Heart left ventricle (tissue), 16 donors: ENCODE data around the gene TUBB2B. TPM values are rescaled to one million over a fixed set of nuclear protein-coding genes. Genes with fewer than 3 reads are reported as not detected.

Experiments used
- ATAC-seq, 4 donors: fragments of 200-7000 bp; cut with Tn5 transposase; one replicate each; pipeline ENCODE4 v1.9.1; 2020 to 2022; ENCODE audit warnings: moderate library complexity in 4 of 4, mild to moderate bottlenecking in 3 of 4, moderate number of reproducible peaks in 1 of 4
- DNase-seq, 5 donors: peaks; one replicate each; pipeline ENCODE4 v3.0.0-alpha.2; 2020
- H3K27ac ChIP-seq, 12 donors: fragments of 200-600 bp; sonication (generic) in 4 of 12; one replicate each; pipeline versions ENCODE4 v1.5.0 to v1.8.0; 2016 to 2022; ENCODE audit warnings: mild to moderate bottlenecking in 2 of 12
- H3K27me3 ChIP-seq, 9 donors: fragments of 200-600 bp; sonication (generic) in 2 of 9; one replicate each; pipeline versions ENCODE4 v1.5.1 to v1.8.0; 2016 to 2022; ENCODE audit warnings: mild to moderate bottlenecking in 3 of 9
- H3K36me3 ChIP-seq, 9 donors: fragments of 200-600 bp; sonication (generic) in 2 of 9; one replicate each; pipeline versions ENCODE4 v1.5.0 to v1.8.0; 2018 to 2022; ENCODE audit warnings: mild to moderate bottlenecking in 2 of 9
- H3K4me1 ChIP-seq, 12 donors: fragments of 200-600 bp; sonication (generic) in 4 of 12; one replicate each; pipeline versions ENCODE4 v1.5.0 to v1.8.0; 2016 to 2022; ENCODE audit warnings: mild to moderate bottlenecking in 3 of 12
- H3K4me3 ChIP-seq, 12 donors: fragments of 200-600 bp; sonication (generic) in 4 of 12; one replicate each; pipeline versions ENCODE4 v1.5.0 to v1.8.0; 2017 to 2022; ENCODE audit warnings: mild to moderate bottlenecking in 9 of 12, moderate library complexity in 4 of 12
- H3K9me3 ChIP-seq, 12 donors: fragments of 200-600 bp; sonication (generic) in 4 of 12; one replicate each; pipeline versions ENCODE4 v1.5.0 to v1.8.0; 2016 to 2022; ENCODE audit warnings: mild to moderate bottlenecking in 1 of 12
- POLR2A ChIP-seq, 2 donors: fragments of 450-650 bp; IDR thresholded peaks; one replicate each; pipeline ENCODE4 v1.6.1; 2017; ENCODE audit warnings: antibody characterized with exemption in 2 of 2, mild to moderate bottlenecking in 2 of 2, moderate library complexity in 2 of 2
- WGBS, 4 donors: extraction: QIAGEN DNeasy Blood & Tissue Kit in 2 of 4; methylation state at CpG; one replicate each; pipeline versions ENCODE4 v1.1.5 to v1.1.7; 2013 to 2018; 5-methylcytosine and 5-hydroxymethylcytosine counted together
- intact Hi-C, 10 donors: fragments of 100-400 bp; cut with DNase I; formaldehyde crosslinking; loops; one replicate each; pipeline versions ENCODE4 v1.11.1 to v1.14.2; 2022
- polyA plus RNA-seq, 2 donors: library from polyadenylated mRNA; stranded (reverse); fragments of 200-250 nt; gene quantifications; one replicate each; pipeline ENCODE4 v1.2.3, GENCODE V29; 2013
- total RNA-seq, 9 donors: library from RNA; depleted of rRNA in 2 of 9; stranded (reverse); fragments of >200 nt in 2 of 9; fragmentation: NEBNext Ultra II Directional in 3 of 9; extraction: Animal tissue kit (Norgen Biotek cat#: 25700) in 3 of 9; gene quantifications; one replicate each; pipeline versions ENCODE4 v1.1.0 to v1.2.4, GENCODE V29; 2016 to 2023
- TF ChIP-seq, protein P1 (sequence below), 12 donors: fragments of 200-600 bp; sonication (generic) in 4 of 12; IDR thresholded peaks; one replicate each; pipeline versions ENCODE4 v1.5.0 to v1.8.0; 2018 to 2022; ENCODE audit warnings: antibody characterized with exemption in 12 of 12, mild to moderate bottlenecking in 5 of 12
- donor health status: ischemic (EF 13 %, LVEDD 7.1; RV severe dilation, severe dysfunction).
- donor health status: healthy with polysubstance abuse.
- donor health status: DM: no; HTN: yes; CAD: no.
- donor health status: DM: no; HTN: no; CAD: no.
- donor health status: ischemic (EF 25% LVEDD 6.9; RV normal size, moderate dysfunction).
- donor health status: ischemic (EF 25% LVEDD 5.7; RV mildly dilated, moderate dysfunction).
- donor health status: healthy.
- donor health status: DM: yes; HTN: yes; CAD: no.
- donor health status: ischemic (EF 35%, LVEDD 5.7; RV mildly dilated, moderate dysfunction).
- donor health status: nonischemic (EF 11% LVEDD 7.7; RV severe dilation, severe dysfunction).
- donor health status: DM: yes; HTN: yes; CAD: no.
- donor health status: PGD.
- donor health status: ischemic (EF 29% LVEDD 5.4; RV normal size, mild dysfunction).
- donor health status: nonischemic (EF 23%, LVEDD 6.1; RV moderate dilation, normal function).

TUBB2B gene
- total and polyA plus RNA-seq, 11 donors: 0.90 to 3.4 (median 1.5) TPM

DNA sequence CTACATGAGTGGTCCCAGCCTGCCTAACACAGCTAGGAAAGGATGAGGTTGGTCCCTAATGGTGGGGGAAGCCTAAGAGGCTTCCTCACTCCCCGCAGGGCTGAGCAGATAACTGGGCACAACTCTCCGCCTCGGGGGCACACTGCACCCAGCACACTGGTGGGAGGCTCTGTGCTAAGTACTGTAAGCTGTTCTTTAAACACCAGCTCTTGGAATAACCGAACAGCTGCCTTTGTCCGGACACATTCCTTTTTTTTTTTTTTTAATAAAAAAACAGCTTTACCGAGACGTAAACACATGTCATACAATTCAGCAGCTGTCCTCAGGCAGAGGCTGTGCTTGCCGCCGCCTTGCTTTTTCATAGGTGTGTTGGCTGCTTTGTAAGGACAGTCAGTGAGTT, 38.2 kb upstream of the TUBB2B start:
- Histone ChIP-seq H3K4me1 (peaks cover 0 to 29% (median 8%) of the 10 kb centered on the region in 12 donors), H3K36me3 (peaks cover 0 to 55% (median 37%) of the 10 kb centered on the region in 9 donors), H3K4me3 (no peak overlapping the region), H3K27me3 (no peaks in the 10 kb centered on the region), H3K9me3 (no peaks in the 10 kb centered on the region), H3K27ac (no peak overlapping the region)
- intact Hi-C loops: no loop called here
- TF ChIP-seq POLR2A (IDR thresholded peaks at IDR 0.05): no peak
- TF ChIP-seq, protein P1, sequence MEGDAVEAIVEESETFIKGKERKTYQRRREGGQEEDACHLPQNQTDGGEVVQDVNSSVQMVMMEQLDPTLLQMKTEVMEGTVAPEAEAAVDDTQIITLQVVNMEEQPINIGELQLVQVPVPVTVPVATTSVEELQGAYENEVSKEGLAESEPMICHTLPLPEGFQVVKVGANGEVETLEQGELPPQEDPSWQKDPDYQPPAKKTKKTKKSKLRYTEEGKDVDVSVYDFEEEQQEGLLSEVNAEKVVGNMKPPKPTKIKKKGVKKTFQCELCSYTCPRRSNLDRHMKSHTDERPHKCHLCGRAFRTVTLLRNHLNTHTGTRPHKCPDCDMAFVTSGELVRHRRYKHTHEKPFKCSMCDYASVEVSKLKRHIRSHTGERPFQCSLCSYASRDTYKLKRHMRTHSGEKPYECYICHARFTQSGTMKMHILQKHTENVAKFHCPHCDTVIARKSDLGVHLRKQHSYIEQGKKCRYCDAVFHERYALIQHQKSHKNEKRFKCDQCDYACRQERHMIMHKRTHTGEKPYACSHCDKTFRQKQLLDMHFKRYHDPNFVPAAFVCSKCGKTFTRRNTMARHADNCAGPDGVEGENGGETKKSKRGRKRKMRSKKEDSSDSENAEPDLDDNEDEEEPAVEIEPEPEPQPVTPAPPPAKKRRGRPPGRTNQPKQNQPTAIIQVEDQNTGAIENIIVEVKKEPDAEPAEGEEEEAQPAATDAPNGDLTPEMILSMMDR (IDR thresholded peaks at IDR 0.05): no peak
- ATAC-seq: no peak
- 63 to 72% (median 71%) methylated on average over 9 of the region's 9 CpGs for WGBS, 4 donors
- no peak for DNase-seq

DNA sequence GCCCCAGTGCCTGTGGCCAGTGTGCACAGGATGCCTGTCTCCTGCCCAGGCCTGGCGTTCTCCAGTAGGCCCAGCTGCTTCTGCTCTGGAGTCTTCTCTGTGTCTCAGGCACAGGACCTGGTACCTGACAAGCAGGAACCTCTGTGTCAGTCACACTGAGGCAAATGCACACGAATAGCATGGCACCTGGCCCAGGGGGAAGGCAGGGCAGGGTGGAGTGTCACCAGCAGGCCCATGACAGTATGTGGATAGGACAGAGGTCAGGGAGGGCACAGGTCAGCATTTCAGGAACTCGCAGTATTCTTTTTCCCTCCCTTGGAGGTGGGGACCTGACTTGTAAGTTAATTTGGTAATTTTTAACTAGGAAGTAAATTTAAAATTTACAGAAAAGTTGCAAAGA, 36.9 kb upstream of the TUBB2B start:
- H3K36me3 ChIP-seq: peaks cover 0 to 41% (median 27%) of the 10 kb centered on the region in 9 donors
- ATAC-seq (no peak), DNase-seq (no peak)
- intact Hi-C loops: no loop called here
- H3K27ac ChIP-seq: no peak overlapping the region
- TF ChIP-seq POLR2A (IDR thresholded peaks at IDR 0.05): no peak
- TF ChIP-seq, protein P1 (IDR thresholded peaks at IDR 0.05): no peak
- H3K9me3 ChIP-seq: no peaks in the 10 kb centered on the region
- H3K4me3 ChIP-seq: no peak overlapping the region
- peaks cover 0 to 42% (median 18%) of the 10 kb centered on the region in 12 donors for H3K4me1 ChIP-seq
- 72 to 76% (median 75%) methylated on average over 3 of the region's 3 CpGs for WGBS, 4 donors
- H3K27me3 ChIP-seq: no peaks in the 10 kb centered on the region

DNA sequence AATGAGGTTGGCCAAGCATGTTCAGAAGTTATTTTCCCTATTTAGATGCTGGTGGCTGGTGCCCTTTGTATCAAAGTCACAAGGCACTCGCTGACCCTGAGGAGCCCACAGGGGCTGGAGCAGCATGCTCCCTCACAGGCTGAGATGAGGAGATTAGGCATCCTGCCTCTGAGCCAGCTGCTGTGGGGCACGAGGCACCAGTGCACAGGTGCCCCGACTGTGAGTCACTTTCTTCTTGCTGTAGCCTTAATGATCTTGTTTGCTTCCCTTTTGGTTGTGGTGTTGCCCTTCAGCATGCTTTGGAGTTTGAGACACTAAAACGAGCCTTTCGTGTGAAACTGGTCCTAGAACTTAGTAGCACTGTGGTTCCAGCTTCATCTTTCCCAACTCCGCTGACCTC, 35.6 kb upstream of the TUBB2B start:
- H3K36me3 ChIP-seq: peaks cover 0 to 29% (median 17%) of the 10 kb centered on the region in 9 donors
- ATAC-seq: no peak
- 78 to 84% (median 83%) methylated on average over 5 to 6 of the region's 6 CpGs for WGBS, 4 donors
- H3K27ac ChIP-seq: no peak overlapping the region
- DNase-seq: no peak
- no peak overlapping the region for H3K4me3 ChIP-seq
- H3K27me3 ChIP-seq: no peaks in the 10 kb centered on the region
- TF ChIP-seq POLR2A (IDR thresholded peaks at IDR 0.05): no peak
- TF ChIP-seq, protein P1 (IDR thresholded peaks at IDR 0.05): no peak
- intact Hi-C loops: no loop called here
- no peaks in the 10 kb centered on the region for H3K9me3 ChIP-seq
- peaks cover 0 to 44% (median 18%) of the 10 kb centered on the region in 12 donors for H3K4me1 ChIP-seq

DNA sequence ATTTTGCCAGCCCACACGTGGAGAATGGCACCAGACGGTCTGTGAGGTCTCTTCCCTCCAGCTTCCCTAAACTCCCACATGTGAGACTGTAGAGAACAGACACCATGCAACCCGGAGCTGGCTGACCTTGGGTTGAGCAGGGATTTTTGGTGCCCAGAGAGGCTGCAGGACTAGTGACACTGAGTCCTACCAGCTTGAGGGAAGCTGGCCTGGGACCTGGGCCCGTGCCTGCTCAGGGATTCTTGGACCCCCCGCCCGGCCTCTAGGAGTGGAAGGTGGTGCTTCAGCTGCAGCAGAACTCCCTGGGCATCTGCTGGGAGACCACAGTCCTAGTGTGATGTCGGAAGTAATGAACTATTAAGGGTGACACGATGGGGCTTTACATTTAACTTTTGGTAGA, 34.5 kb upstream of the TUBB2B start:
- Histone ChIP-seq H3K4me3 (no peak overlapping the region), H3K27me3 (no peaks in the 10 kb centered on the region), H3K9me3 (no peaks in the 10 kb centered on the region), H3K4me1 (peaks cover 0 to 44% (median 18%) of the 10 kb centered on the region in 12 donors), H3K27ac (no peak overlapping the region), H3K36me3 (peaks cover 0 to 23% (median 14%) of the 10 kb centered on the region in 9 donors)
- WGBS, 4 donors: 59 to 65% (median 62%) methylated on average over 8 of the region's 8 CpGs
- no peak for DNase-seq
- TF ChIP-seq, protein P1 (IDR thresholded peaks at IDR 0.05): no peak
- TF ChIP-seq POLR2A (IDR thresholded peaks at IDR 0.05): no peak
- ATAC-seq: no peak
- intact Hi-C loops: no loop called here
